ENCODE measurements around the gene PYGM. TPM values are rescaled to one million over a fixed set of nuclear protein-coding genes. Genes with fewer than 3 reads are reported as not detected.

The PYGM gene
- total RNA-seq, 1 donor from 2014 or later, result 4.8 TPM

GRCh38 chr11:64747961-64748665 is 11.7 kb downstream of the PYGM start:
- no peak for DNase-seq
- no peaks in the 10 kb centered on the region for H3K27me3 Mint-ChIP-seq
- no peaks in the 10 kb centered on the region for H3K9me3 Mint-ChIP-seq
- CTCF ChIA-PET, result interaction anchor here (1.3 to 2.5 kb wide), 2 partner anchors 14 to 16 kb away, joined by 3 to 9 read pairs; no protein-coding TSS in a partner anchor
- POLR2A ChIA-PET, result interaction anchor here (8.7 to 10.2 kb wide), 3 partner anchors 14 to 29 kb away, joined by 130 to 197 read pairs (median 158); partner anchors contain the start of genes PYGM and SF1
- peaks cover 53% of the 10 kb centered on the region for H3K4me1 Mint-ChIP-seq
- H3K36me3 Mint-ChIP-seq (ENCODE audit: low read depth), result peaks cover 31% of the 10 kb centered on the region
- no peak for ATAC-seq (ENCODE audit: low read depth)
- no peak for TF ChIP-seq CTCF (IDR thresholded peaks at IDR 0.05)
- intact Hi-C loops (cut with micrococcal nuclease), result no loop called here
- H3K27ac Mint-ChIP-seq, result peak overlapping the region; percentile 76
- H3K4me3 Mint-ChIP-seq, result no peak overlapping the region

GRCh38 chr11:64746486-64746885 is 13.3 kb downstream of the PYGM start:
- peak overlapping the region; percentile 85 for H3K27ac Mint-ChIP-seq
- intact Hi-C loops (cut with micrococcal nuclease), result no loop called here

GRCh38 chr11:64745521-64746328 is 14.0 kb downstream of the PYGM start:
- POLR2A ChIA-PET, result interaction anchor here (0.6 to 10.2 kb wide), 26 partner anchors 10 to 813 kb away, joined by 3 to 197 read pairs (median 8); partner anchors contain the start of genes ARL2, EHD1, MAP4K2 and MEN1
- peaks cover 57% of the 10 kb centered on the region for H3K4me1 Mint-ChIP-seq

More at GRCh38 chr11:64746486-64746885, 13.3 kb downstream of the PYGM start:
- no peaks in the 10 kb centered on the region for H3K9me3 Mint-ChIP-seq
- ATAC-seq (ENCODE audit: low read depth) (no peak), DNase-seq (no peak)
- ChIA-PET CTCF (interaction anchor here (0.9 to 2.5 kb wide), 2 partner anchors 18 to 58 kb away, joined by 3 to 9 read pairs; no protein-coding TSS in a partner anchor), POLR2A (interaction anchor here (4.3 to 10.2 kb wide), 4 partner anchors 16 to 58 kb away, joined by 42 to 197 read pairs (median 144); partner anchors contain the start of genes PYGM and SF1)
- peak overlapping the region; percentile 92 for H3K4me3 Mint-ChIP-seq
- H3K36me3 Mint-ChIP-seq (ENCODE audit: low read depth), result peaks cover 23% of the 10 kb centered on the region
- no peaks in the 10 kb centered on the region for H3K27me3 Mint-ChIP-seq
- peaks cover 57% of the 10 kb centered on the region for H3K4me1 Mint-ChIP-seq
- TF ChIP-seq CTCF (IDR thresholded peaks at IDR 0.05), result no peak

GRCh38 chr11:64745189-64745520 is 14.6 kb downstream of the PYGM start:
- intact Hi-C loops (cut with micrococcal nuclease), result loop anchor here (1.0 to 2.0 kb wide), 3 partner anchors 19 to 66 kb away; partner anchors contain the start of gene MEN1
- Mint-ChIP-seq H3K4me1 (peaks cover 56% of the 10 kb centered on the region), H3K9me3 (no peaks in the 10 kb centered on the region), H3K4me3 (peak overlapping the region; percentile 92), H3K36me3 (ENCODE audit: low read depth) (peaks cover 23% of the 10 kb centered on the region), H3K27me3 (no peaks in the 10 kb centered on the region), H3K27ac (peak overlapping the region; percentile 99)
- ChIA-PET POLR2A (interaction anchor here (0.6 to 10.2 kb wide), 28 partner anchors 10 to 813 kb away, joined by 3 to 197 read pairs (median 7); partner anchors contain the start of genes ARL2, EHD1, MAP4K2 and MEN1), CTCF (interaction anchor here (1.1 to 5.8 kb wide), 5 partner anchors 19 to 56 kb away, joined by 4 to 49 read pairs (median 11); no protein-coding TSS in a partner anchor)
- DNase-seq (peak; percentile 88), ATAC-seq (ENCODE audit: low read depth) (peak; percentile 47)
- no peak for TF ChIP-seq CTCF (IDR thresholded peaks at IDR 0.05)

More at GRCh38 chr11:64745521-64746328, 14.0 kb downstream of the PYGM start:
- TF ChIP-seq CTCF (IDR thresholded peaks at IDR 0.05), result no peak
- intact Hi-C loops (cut with micrococcal nuclease), result loop anchor here (1.0 to 2.0 kb wide), 3 partner anchors 19 to 65 kb away; partner anchors contain the start of gene MEN1
- DNase-seq (peak; percentile 80), ATAC-seq (ENCODE audit: low read depth) (peak; percentile 50)
- Mint-ChIP-seq H3K27me3 (no peaks in the 10 kb centered on the region), H3K27ac (peak overlapping the region; percentile 99), H3K36me3 (ENCODE audit: low read depth) (peaks cover 24% of the 10 kb centered on the region), H3K4me3 (peak overlapping the region; percentile 92), H3K9me3 (no peaks in the 10 kb centered on the region)
- CTCF ChIA-PET, result interaction anchor here (0.9 to 5.8 kb wide), 4 partner anchors 18 to 57 kb away, joined by 3 to 49 read pairs (median 16); no protein-coding TSS in a partner anchor

All from activated B cell treated with CpG ODN at 0.5 μM for 24 hours (primary cell).